ENCODE data around the gene STK17A.

The STK17A gene

DNA sequence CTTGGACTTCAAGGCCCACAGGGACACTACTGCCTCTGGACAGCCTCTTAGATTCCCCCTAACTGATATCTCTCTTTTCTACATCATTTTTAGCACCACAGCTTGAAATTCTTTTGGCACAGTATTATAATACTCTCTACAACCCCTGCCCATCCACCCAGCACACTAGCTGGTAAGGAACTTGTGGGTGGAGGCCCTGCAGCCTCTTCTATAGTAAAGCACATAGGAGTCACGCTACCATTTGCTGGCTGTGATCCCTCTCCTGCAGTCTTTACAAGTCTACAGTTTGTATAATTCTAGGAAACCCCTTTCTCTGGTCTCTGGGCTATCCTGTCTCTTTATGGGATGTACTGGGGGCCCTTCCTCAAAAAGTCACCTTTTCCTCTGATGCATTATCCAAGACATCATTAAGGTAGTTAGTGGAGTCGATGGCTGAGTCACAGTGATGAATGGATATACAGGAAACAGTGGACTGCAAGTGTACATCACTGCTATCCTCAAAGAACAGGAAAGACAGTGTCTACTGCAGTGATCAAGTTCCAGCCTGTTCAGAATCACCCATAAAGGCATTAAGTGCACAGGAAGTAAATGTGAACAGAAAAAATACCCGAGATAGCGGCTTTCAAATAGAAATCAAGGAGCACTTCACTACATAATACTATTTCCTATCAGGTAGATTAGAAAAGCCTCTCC, 54.4 kb downstream of the STK17A start:
- DNase-seq = no peak

DNA sequence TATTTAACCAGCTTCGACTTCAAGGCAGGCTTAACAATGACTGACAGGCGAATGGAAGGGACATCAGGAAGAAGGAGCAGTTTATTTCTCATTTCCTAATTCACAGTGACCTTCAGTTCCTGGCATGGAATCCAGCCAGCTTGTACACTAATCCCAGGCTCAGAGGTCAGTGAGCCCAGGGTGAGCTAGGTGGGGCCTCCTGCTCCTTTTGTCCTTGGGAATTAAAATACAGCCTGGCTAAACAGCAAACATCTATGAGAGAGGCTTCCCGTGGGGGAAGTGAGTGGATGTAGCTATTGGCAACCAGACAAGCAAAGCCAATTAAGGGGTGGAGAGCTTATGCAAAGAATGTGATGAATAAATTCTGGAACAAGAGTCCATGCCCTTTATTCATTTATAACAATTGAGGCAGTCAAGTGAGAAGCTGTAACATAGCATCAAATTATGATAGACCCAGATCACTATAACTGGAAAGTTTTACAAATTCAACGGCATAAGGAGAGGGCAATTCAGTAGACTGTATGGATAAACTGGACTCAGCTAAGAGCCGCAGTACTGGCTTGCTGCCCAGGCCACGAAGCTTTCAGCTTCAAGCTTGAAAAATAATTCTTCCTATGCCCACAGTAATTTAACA, 57.1 kb downstream of the STK17A start:
- DNase-seq = peak; percentile 77

DNA sequence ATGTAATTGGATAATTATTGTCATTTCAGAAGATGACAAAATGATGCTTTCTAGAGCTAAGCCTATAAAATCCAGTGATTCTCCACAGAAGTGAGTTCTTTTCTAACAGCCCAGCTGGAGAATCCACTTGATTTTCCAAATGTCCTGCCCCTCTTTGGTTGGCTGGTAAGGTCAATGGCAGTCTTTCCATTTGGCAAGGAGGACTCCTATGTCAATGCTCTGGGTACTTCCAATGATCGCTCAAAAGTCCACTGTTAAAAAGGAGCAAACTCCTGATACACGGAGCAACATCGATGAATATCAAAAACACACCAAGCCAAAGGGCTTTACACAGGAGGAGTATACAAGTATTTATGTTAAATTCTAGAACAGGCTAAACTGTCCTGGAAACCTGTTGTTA, 57.8 kb downstream of the STK17A start:
- no peak for DNase-seq

DNA sequence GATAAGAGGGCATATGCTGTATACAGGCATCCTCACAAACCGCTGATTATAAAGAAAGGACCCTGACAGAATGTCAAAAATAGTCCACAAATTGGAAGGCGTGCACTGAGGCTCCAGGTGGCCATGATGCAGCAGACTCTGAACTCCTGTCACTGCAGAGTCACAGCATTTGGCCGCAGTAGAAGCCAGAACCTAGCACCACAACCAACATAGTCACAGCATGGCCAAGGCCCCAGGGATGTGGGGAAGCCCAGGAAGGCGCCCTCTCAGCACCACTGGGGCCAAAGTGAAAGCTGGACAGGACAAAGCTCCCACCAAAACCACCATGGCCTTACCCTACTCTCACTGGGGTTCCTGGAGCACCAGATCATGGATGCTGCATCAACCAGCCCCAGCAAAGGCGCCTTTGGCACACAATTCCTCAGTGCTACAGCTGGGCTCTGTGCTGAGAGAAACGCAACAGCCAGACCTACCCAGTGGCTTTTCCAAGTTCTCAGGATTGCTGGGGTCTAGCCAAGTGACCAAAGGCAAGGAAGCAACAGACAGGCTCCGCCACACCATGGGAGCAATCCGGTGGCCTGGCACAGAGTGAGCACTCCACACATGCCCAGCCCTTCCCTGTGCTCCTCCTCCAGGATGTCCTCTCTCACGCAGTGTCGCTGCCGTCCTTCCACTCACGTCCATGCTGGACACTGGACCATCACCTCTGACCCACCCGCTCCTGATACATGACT, 60.2 kb downstream of the STK17A start:
- no peak for DNase-seq

DNA sequence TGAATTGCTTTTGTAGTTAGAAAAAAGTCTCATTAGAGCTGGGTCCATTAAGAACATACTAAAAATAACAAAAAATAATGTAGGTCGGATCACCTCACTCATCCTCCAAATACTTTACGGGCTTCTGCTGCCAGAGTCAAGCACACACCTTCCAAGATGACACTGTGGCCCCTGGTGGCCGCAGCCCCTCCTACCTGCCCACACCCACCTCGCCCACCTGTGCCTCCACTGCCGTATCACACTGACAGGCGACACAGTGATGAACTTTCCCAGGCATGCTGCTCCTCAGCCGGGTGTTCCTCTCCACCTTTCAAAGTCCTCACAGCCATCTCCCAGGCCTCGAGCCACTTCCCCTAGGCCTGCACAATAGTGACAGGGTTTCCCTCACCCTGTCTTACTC, 60.9 kb downstream of the STK17A start:
- DNase-seq = no peak

DNA sequence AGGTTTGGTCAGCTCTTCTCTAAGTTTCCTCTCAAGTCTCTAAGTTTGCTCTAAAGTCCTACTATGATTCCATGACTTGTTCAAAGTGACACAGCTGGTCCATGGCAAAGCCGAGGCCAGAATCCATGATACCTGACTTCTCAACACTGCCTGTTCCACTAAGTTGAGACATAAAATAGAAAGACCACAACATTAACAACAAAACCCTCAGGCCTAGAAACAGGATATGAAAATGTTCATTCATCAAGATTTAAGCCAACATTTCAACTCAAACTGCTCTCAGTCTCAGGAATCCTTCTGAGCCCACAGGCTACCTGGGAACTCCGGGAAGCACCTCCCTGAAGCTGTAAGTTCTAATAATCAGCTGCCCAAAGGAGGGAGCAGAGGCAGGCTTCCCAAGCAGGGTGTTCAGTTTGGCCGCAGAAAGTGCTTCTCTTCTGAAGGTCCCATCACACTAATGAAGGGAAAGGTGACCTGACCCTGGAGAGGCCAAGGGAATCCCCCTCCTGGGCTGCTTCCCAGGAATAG, 62.9 kb downstream of the STK17A start:
- DNase-seq = no peak

DNA sequence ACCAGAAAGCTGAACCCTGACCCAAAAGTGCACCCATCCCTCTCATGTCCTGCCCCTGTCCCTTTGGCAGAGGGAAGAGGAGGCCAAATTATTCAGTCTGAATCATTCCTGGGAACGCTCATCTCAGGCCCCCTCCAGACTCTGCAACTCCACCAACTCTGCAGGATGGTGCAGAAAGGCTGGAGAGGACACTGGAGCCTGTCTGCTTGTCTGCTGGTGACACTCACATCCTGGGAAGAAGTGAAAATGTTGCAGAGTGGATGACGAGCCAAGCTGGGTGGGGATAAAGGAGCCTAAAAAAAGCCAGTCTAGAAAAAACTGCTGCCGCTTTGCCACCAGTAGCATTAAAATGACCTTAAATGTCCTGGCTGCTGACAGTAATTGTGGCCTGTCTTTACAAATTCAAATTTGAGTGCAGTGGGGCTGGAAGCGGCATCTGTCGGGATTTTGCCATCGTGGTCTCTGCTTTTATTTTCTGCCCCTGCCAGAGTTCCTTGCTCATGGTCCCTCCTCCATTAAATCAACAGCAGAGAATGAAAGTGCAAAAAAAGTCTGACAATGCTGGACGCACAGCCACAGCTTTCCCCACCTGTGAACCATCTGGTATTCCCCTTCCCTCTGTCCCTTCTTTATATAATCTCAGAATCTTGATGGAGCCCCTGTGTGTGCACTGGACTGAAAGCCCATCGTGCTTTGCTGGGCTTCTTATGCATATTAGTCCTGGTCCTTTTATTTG, 63.9 kb downstream of the STK17A start:
- DNase-seq = no peak

DNA sequence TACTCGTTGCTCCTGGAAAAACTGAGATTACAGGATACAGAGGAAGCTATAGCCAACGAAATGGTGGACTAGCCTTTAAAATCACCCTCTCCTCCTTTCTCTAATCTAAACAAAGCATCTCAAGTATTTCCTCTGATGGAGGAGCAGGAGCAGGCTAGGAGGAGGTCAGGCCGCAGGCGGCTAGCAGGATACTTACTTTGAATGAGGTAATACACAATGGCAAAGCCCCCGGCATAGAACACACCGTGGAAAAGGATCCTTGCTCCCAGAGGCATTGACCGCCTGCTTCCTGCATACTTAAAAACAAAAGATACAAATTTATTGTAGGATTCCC, 64.4 kb downstream of the STK17A start:
- no peak for DNase-seq

DNA sequence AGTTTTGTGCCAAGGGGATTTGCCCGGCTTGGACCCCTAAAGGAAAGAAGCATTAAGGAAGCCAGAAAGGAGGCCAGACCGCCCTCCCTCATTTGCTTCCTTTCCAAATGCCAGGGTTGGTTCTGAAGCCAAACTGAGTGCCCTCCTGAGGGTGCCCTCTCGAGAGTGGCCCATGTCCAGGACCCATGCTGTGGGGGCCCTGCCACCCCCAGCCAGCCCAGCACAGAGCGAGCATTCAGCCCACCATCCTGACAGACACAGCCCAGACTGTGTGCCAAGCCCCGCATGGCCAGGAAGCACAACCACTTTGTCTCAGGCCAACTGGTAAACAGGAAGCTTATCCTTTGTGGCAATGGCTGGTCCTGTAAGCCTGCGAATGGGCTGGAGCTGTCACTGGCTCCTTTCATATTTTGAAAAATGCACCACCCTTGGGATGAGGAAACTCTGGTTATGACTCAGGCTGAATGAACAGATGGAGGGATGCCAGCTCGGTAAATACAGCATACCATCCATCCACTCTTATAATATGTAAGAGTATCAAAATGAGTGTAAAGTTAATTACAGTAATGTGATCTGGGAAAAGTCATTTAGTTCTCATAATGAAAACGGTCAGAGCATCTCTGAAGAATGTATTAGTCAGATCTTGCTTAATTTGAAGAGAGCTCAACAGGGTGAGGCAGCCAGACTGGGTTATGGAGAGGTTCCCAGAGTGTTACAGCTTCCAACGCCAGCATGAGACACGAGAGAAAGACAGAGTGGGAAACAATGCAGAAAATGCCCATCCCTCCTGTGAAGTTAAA, 65.0 kb downstream of the STK17A start:
- peak; percentile 67 for DNase-seq

DNA sequence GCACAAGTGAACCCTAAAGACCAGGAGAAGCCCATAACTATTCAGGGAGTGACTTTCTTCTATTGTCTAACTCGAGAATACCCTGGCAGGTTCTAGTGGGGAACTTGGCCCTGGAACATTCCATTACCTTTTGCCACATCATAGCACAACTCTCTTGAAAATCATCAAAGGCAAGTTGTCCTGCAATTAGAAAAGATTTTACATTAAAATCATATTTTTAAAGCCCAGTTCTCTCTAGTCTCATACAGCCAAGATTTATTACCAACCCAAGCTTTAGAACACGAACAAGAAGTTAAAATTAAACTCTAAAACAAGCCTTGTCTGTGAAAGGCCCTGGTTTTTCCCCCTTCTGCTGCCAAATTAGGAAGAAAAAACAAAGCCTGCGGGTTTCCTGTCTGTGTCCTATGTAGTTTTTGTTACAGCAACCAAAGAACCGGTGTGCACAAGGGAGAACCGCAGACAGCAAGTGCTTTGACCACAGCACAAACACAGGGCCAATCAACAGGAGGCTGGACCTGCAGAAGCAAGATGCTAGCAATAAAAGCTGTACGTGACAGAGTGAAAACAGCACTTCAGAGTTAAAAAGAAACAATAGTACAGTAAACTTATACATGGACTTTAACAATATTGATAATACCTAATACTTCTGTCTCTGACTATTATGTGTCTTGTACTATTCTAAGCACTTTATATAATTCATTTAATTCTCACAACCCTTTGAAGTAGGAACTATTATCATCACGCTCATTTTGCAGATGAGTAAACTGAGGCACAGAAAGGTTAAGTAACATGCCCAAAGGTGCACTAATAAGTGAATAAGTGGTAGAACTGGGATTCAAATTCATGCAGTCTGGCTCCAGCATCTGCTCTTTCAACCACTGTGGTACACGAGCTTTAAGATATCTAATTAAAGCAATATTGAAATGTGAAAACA, 65.8 kb downstream of the STK17A start:
- no peak for DNase-seq

DNA sequence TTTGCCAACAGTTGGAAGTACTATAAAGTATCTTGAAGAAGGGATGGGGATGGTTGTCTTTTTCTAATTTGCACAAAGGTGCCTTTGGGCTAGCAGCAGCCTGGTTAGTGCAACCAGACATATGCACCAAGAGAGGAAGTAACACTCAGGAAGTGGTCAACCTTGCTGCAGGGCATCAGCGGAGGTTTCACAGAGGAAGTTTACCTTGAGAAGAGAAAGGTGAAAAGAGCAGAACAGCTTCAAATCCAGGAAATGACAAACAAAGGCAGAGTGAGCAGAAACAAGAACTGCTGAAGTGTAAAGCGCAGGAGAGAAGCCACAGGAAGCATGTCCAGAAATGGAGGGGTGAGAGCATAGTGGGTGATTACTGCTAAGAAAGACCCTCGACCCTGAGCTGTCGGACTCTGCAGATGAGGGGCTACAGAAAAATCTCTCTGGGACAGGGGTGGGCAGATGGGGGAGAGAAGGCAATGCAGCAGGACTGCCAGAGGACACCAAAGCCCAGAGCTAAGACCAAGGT, 66.9 kb downstream of the STK17A start:
- no peak for DNase-seq

DNA sequence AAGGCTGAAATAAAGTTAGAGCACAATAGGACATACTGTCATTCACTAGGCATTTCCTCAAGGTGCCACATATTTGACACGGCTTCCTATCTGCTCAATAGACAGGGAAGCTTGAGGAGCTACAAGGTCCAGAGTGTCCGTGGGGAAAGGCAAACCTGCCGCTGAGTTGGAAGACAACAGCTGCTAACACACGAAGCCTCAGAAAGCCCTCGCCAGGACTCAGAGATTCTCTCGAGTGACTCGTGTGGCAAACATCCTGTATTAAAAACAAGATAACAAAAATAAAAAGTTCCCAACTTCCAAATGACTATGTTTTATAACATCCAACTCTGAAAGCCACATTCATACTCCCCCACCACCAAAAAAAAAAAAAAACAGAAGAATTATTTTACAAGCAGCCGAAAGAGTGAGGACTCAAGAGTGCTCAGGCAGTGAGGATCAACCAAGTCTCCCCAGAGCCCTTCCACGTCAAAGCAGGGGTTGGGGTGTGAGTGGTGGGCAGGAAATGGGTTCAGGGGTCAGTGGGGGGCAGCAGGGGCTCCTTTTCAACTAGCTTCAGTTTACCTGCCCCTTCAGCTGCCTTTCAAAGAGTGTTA, 67.6 kb downstream of the STK17A start:
- no peak for DNase-seq

DNA sequence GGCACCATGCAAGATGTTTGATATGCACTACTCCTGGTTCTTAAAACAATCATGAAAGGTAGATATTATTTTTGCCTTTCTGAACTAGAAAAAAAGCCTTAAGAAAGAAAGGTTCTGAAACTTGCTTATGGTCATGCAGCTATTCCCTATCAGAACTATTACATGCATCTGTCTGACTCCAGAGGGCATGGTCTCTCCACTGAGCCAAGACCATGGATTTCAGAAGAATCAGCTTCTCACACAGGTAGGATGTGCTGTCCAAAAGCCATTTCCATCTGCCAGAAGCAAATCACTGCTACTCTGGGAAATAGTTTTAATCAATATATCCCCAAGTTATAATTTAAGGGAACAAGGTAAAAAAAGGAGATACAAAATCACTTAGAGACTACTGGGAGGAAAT, 69.5 kb downstream of the STK17A start:
- DNase-seq = no peak

DNA sequence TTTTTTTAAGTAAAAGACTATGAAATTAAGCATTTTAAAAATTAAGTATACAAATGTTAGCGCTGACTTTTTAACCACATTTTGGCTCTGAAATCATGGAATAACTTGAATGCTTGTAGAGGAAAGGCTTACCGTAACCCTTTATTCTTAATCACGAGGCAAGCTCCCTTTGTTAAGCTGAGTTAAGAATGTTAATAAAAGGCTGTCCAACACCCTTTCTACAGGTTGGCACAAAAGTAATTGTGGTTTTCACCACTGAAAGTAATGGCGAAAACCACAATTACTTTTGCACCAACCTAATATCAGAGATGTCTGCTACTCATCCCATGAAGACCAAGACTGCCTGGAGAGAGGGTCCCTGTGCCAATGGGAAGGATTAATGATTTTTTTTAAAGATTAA, 70.6 kb downstream of the STK17A start:
- no peak for DNase-seq

DNA sequence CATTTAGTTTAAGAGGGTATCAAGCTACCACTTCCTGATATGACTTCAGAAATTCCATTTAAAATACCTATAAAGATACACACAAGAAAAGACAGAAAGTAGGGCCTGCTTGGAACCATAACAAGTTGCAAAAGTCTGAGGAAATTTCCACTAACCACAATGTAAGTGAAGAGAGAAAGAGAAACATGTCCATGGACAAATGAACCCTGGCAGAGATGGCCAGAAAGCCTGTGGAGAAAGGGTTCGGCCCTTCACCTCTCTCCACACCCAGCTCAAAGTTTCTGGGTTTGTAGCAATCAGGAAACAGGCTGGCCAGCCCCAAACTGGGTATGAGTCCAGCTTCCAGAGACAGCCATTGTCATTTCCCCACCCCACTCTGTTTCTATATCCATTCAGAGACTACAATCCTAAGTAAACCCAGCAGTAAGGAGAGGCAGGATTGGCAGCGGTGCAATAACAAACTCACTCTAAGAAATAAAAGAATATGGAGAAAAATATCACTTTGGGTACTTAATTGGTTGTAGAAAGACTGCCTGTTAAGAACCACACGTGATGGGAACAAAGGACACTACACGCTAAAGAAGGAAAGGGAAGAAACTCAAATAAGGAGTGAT, 71.1 kb downstream of the STK17A start:
- no peak for DNase-seq

DNA sequence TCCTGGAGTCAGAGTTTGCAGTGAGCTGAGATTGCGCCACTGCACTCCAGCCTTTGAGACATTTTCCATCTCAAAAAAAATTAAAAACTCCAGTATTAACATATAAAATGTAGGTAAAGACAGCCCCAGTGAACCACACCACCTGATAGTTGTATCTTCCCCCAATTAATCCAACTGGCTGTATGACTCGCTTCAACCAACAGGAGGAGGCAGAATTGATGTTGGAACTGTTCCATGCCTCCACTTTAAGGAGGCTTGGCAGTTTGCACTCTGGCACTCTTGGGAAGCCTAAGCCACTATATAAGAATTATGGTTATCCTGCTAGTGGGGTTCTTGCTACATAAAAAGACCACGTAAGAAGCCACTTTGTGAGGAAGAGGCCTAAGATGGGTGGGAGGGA, 72.7 kb downstream of the STK17A start:
- DNase-seq = no peak

DNA sequence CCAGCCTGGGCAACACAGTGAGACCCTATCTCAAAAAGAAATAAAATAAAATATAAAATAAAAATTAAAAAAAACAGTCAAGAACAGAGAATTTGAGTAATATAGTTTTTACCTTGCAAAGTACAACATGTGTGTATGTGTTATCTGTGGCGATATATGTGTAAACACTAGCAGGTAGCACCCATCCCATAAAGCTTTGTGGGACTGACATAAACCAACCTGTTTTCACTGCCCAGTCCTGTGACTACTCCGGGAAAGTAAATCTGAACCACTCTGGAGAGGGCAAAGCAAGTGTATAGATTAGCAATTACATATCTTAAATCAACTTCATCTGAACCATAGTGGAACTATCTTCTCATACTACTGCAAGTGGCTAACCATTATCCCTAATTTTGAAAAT, 74.1 kb downstream of the STK17A start:
- DNase-seq = no peak

DNA sequence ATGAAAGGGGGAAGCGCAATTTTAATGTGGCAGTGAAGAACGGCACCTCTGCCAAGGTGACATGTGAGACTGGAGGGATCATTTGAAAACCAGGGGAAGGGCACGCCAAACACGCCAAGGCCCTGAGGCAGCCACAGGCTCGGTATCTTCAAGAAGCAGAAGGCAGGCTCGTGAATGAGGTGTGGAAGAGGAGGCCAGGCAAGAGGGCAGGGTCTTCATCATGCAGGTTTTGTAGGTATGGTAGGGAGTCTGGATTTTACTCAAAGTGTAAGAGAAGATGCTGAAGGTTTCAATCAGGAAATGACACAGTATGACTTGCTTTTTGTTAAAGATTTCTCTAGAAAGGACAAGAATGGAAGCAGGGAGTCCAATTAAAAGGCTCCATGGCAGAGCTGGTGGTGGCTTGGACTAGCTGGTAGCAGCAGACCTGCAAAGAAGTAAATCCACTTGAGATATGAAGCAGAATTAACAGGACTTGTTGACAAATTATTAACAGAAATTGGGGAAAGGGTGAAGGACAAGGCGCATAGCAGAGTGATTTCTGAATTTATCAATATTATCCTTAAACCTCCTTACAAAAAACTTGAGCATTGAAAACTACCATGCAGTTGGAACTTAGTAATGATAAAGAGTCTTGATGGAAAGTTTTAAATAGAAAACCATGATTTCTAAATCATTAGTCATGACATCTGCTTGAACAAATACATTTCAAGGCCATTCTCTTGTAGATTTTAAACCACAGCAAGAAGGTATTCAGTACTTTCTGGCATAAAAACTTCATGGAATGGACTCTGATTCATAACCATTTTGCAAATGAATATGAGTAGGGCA, 76.0 kb downstream of the STK17A start:
- DNase-seq = no peak

DNA sequence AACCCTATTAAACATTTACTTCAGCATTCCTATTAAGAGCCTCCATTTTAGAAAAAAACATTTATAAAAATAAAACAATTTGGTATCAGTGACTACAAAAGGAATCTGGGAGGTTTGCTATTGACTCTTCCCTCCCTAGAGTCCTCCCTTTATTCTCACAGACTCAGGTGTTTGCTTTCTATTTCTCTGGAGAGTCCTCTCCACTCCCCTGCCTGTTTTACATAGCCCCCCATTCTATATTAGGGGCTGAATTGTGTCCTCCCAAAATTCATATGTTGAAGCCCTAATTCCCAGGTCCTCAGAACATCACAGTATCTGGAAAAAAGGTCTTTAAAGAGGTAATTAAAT, 76.6 kb downstream of the STK17A start:
- no peak for DNase-seq

DNA sequence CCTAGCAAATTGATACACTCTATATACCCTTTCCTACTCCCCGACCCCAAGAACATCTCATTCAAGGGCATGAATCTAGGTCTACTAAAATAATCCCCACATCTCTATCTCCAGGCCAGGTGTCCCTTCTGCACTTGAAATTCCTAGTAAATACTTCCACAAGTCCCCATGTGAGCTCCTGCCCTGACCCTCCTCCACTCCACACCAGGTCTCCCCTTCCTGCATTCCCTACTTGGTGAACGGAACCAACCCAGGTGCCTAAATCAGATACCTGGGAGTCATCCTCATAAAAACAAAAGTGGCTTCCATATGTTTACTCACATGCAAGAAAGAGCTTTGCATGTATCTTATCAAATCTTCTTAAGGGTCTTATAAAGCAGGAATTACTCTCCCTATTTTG, 77.2 kb downstream of the STK17A start:
- DNase-seq = no peak

All from NCI-H1105 (cell line).